Measurements from ENCODE around the gene NAGLU. TPM values are rescaled to one million over a fixed set of nuclear protein-coding genes. Genes with fewer than 3 reads are reported as not detected.

The NAGLU gene
- total and polyA plus RNA-seq, 2 of the 13 experiments (the other 11 are each of a cell fraction or from before 2014, with no cell fraction given), result 28.2 to 40.1 TPM

GRCh38 chr17:42537156-42537805 is 1.2 kb downstream of the NAGLU start:
- Histone ChIP-seq H3K27me3 (ENCODE audit: control insufficient read depth in 1 of 2, insufficient read depth in 2 of 2, low read length in 2 of 2) (no peaks in the 10 kb centered on the region), H3K4me1 (ENCODE audit: insufficient read depth, low read length) (peaks cover 66% of the 10 kb centered on the region), H4K20me1 (ENCODE audit: insufficient read depth, low read length) (no peaks in the 10 kb centered on the region), H2AFZ (ENCODE audit: low read length) (no peak overlapping the region), H3K79me2 (ENCODE audit: insufficient read depth, low read length) (peaks cover 13% of the 10 kb centered on the region), H3K36me3 (replicated peaks in 1 of 2; ENCODE audit: control insufficient read depth in 1 of 2, insufficient read depth in 2 of 2, low read length in 2 of 2) (peaks cover 3 to 5% of the 10 kb centered on the region in 2 experiments; a peak in 1 of 5 replicates), H3K9me3 (ENCODE audit: low read length) (no peaks in the 10 kb centered on the region), H3K4me2 (ENCODE audit: low read depth, low read length) (peak overlapping the region; percentile 99), H3K9ac (ENCODE audit: insufficient read depth, low read depth, low read length) (peak overlapping the region; percentile 83), H3K4me3 (replicated peaks in 1 of 3; ENCODE audit: insufficient read depth in 1 of 3, low read depth in 2 of 3, low read length in 3 of 3) (peak overlapping the region; percentile 54 to 72 (median 66)), H3K27ac (ENCODE audit: extremely low read length, insufficient read depth, low read length) (peak overlapping the region; percentile 79)
- POLR2A ChIA-PET, result interaction anchor here (0.7 to 4.2 kb wide), 23 partner anchors 10 to 1263 kb away, joined by 3 to 68 read pairs (median 6); partner anchors contain the start of genes CAVIN1, CNTD1, COA3 and COASY
- no peak for FAIRE-seq
- DNase-seq (ENCODE audit: low spot score), result no peak
- intact Hi-C loops (cut with micrococcal nuclease; ENCODE audit: unreplicated experiment), result no loop called here
- WGBS (ENCODE audit: low lambda C conversion rate), result 89% methylated on average over 28 of the region's 31 CpGs
- peak; percentile 1; the same call in 2 of the 3 replicates for ATAC-seq
- no TSS peak for BruUV-seq (replicated peaks)
- CTCF ChIA-PET (ENCODE audit: low intra/inter-chr PET ratio, low total read pairs), result no interaction called here
- in situ Hi-C loops (cut with HindIII; ENCODE audit: extremely low pct_ligation_motif_present, low pct_unique_long_range_greater_than_20kb), result no loop called here
- TF ChIP-seq HCFC1 (IDR thresholded peaks at IDR 0.05; ENCODE audit: low read depth, low read length) (no peak), ARID3A (IDR thresholded peaks at IDR 0.05; ENCODE audit: low read depth, low read length) (no peak), ZNF264 (CRISPR knock-in tag; IDR thresholded peaks at IDR 0.05) (no peak), FOXJ3 (CRISPR knock-in tag; IDR thresholded peaks at IDR 0.05; ENCODE audit: borderline replicate concordance) (no peak), ZNF710 (CRISPR knock-in tag; IDR thresholded peaks at IDR 0.05; ENCODE audit: borderline replicate concordance) (0 out of 2 replicates have a peak, but pooled peaks have one; percentile 11), BATF2 (CRISPR knock-in tag; IDR thresholded peaks at IDR 0.05) (no peak), USF2 (IDR thresholded peaks at IDR 0.05; ENCODE audit: low read depth, low read length) (no peak), USF2 (CRISPR knock-in tag; IDR thresholded peaks at IDR 0.05; ENCODE audit: borderline replicate concordance) (no peak), ZNF337 (CRISPR knock-in tag; IDR thresholded peaks at IDR 0.05; ENCODE audit: borderline replicate concordance, low read depth) (no peak), SAFB2 (CRISPR knock-in tag; IDR thresholded peaks at IDR 0.05; ENCODE audit: borderline replicate concordance, low read depth) (0 out of 2 replicates have a peak, but pooled peaks have one; percentile 44), CENPBD1 (CRISPR knock-in tag; IDR thresholded peaks at IDR 0.05; ENCODE audit: borderline replicate concordance, low read depth) (no peak), ONECUT2 (CRISPR knock-in tag; IDR thresholded peaks at IDR 0.05) (no peak), PITX1 (CRISPR knock-in tag; IDR thresholded peaks at IDR 0.05) (no peak), RELA (CRISPR knock-in tag; IDR thresholded peaks at IDR 0.05) (no peak), ZNF713 (CRISPR knock-in tag; IDR thresholded peaks at IDR 0.05) (no peak), CBX5 (CRISPR knock-in tag; IDR thresholded peaks at IDR 0.05; ENCODE audit: borderline replicate concordance) (no peak), TSC22D2 (CRISPR knock-in tag; IDR thresholded peaks at IDR 0.05; ENCODE audit: borderline replicate concordance) (no peak)

All from HepG2 (cell line).